Lower leg skin (tissue), 4 donors: ENCODE measurements around the gene COG5. TPM values are rescaled to one million over a fixed set of nuclear protein-coding genes. Genes with fewer than 3 reads are reported as not detected.

Source experiments
- DNase-seq, 2 donors: peaks; one replicate each; pipeline ENCODE4 v3.0.0-alpha.2; 2019; ENCODE audit warnings: low spot score in 2 of 2
- H3K4me3 ChIP-seq: fragments of 200-600 bp; sonication (generic); 2 replicates; pipeline ENCODE4 v1.5.1; 2017; ENCODE audit warnings: mild to moderate bottlenecking, low read depth; ENCODE audit not compliant: poor library complexity, severe bottlenecking
- CTCF ChIP-seq, 3 donors: fragments of 450-650 bp; IDR thresholded peaks; one replicate each; pipeline ENCODE4 v1.5.1; 2016; ENCODE audit warnings: antibody characterized with exemption in 3 of 3, mild to moderate bottlenecking in 3 of 3, moderate library complexity in 2 of 3
- POLR2A ChIP-seq, 2 donors: fragments of 450-650 bp; IDR thresholded peaks; one replicate each; pipeline ENCODE4 v1.6.1; 2016 to 2017; ENCODE audit warnings: antibody characterized with exemption in 2 of 2, mild to moderate bottlenecking in 1 of 2, moderate library complexity in 1 of 2
- WGBS, 2 donors: methylation state at CpG; one replicate each; pipeline ENCODE4 v1.1.5; 2018; 5-methylcytosine and 5-hydroxymethylcytosine counted together
- intact Hi-C: fragments of 100-400 bp; cut with DNase I; formaldehyde crosslinking; loops from one replicate; pipeline ENCODE4 v1.15.0; 2023; ENCODE audit warnings: low total_unique reads
- total RNA-seq, 4 donors: library from RNA; depleted of rRNA; stranded (reverse); fragments of >200 nt; gene quantifications; one replicate each; pipeline ENCODE4 v1.1.0, GENCODE V29; 2016

Gene COG5
- total RNA-seq, 4 donors from 2014 or later: 34.4 to 50.6 (median 43.4) TPM

DNA sequence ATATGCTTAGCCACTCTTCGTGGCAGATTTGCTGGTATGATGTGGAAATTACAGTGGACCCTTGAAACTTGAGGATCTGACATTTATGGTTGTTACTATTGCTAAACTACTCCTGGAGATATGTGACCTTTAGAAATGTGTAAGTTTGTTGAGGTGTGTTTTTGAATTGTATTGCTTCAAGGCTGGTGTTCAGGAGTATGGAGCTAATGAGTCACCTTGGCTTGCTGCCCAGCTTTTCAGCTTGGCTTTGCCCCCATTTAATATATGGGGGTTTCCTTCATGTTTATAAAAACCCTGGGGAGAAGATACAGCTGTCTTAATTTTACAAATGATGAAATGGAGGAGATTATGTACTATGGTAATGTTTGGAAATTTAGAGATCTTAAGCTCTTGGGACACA lies 383.3 kb downstream of the COG5 start:
- no peak for TF ChIP-seq POLR2A (IDR thresholded peaks at IDR 0.05)
- TF ChIP-seq CTCF (IDR thresholded peaks at IDR 0.05): no peak
- 36 to 51% methylated on average over 1 of the region's 1 CpG for WGBS, 2 donors
- H3K4me3 ChIP-seq: no peak overlapping the region
- DNase-seq: no peak
- intact Hi-C loops: no loop called here

GRCh38 chr7:107179326-107180164 lies 384.2 kb downstream of the COG5 start:
- TF ChIP-seq POLR2A (IDR thresholded peaks at IDR 0.05) (no peak), CTCF (IDR thresholded peaks at IDR 0.05) (no peak)
- DNase-seq: no peak
- intact Hi-C loops: no loop called here
- WGBS, 2 donors: 83% methylated on average over 14 of the region's 14 CpGs
- no peak overlapping the region for H3K4me3 ChIP-seq

GRCh38 chr7:107173691-107174406 lies 389.9 kb downstream of the COG5 start:
- no peak overlapping the region for H3K4me3 ChIP-seq
- DNase-seq: no peak
- WGBS, 2 donors: 60 to 67% methylated on average over 4 of the region's 4 CpGs
- TF ChIP-seq CTCF (IDR thresholded peaks at IDR 0.05) (no peak), POLR2A (IDR thresholded peaks at IDR 0.05) (no peak)
- intact Hi-C loops: no loop called here

- DNase-seq: no peak
- intact Hi-C loops: no loop called here
- 71 to 80% methylated on average over 2 of the region's 2 CpGs for WGBS, 2 donors
- no peak overlapping the region for H3K4me3 ChIP-seq
- TF ChIP-seq POLR2A (IDR thresholded peaks at IDR 0.05) (no peak), CTCF (IDR thresholded peaks at IDR 0.05) (no peak)
Measured at GRCh38 chr7:107173191-107173590, 390.5 kb downstream of the COG5 start.

DNA sequence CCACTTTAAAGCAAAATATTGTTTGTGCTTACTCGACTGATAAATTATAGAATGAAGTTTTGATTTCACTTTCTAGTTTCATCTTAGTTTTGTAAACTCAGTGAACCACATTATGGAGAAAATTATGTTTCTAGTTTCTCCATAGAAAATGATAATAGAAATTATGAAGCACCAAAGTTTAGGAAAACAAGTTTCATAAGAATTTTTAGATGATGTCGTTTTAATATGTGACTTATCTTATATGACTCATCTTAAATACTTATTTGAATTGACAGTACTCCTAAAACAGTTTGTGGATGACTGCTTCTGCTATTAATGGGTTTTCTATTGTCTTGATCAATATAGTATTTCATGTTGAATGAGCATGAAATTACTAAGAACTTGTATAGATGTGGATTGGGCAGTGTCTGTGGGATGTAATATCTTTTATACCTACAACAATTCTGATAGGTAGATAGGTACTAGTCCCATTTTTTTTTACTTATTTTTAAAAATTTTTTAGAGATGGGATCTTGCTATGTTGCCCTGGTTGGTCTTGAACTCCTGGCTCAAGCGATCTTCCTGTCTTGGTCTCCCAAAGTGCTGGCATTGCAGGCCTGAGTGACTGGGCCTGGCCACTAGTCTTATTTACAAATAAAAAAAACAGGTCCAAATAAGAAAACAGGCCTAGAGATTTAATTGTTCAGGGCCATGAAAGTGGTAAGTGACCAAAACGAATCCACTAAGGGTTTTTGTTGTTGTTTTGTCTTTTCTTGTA lies 391.3 kb downstream of the COG5 start:
- DNase-seq: no peak
- WGBS, 2 donors: 66 to 71% methylated on average over 4 of the region's 4 CpGs
- intact Hi-C loops: no loop called here
- no peak overlapping the region for H3K4me3 ChIP-seq
- TF ChIP-seq CTCF (IDR thresholded peaks at IDR 0.05): no peak
- no peak for TF ChIP-seq POLR2A (IDR thresholded peaks at IDR 0.05)
